Upper lobe of right lung (tissue), 1 donor: ENCODE results near the gene SIRPG. TPM values are rescaled to one million over a fixed set of nuclear protein-coding genes. Genes with fewer than 3 reads are reported as not detected.

Experiments used
- ATAC-seq: fragments of 200-7000 bp; cut with Tn5 transposase; one replicate; pipeline ENCODE4 v1.9.1; 2020; ENCODE audit warnings: mild to moderate bottlenecking, moderate library complexity
- DNase-seq: peaks from one replicate; pipeline ENCODE4 v3.0.0-alpha.2; 2020
- H3K27ac ChIP-seq: fragments of 200-600 bp; one replicate; pipeline ENCODE4 v1.8.0; 2022
- H3K27me3 ChIP-seq: fragments of 200-600 bp; one replicate; pipeline ENCODE4 v1.8.0; 2022; ENCODE audit warnings: mild to moderate bottlenecking
- H3K36me3 ChIP-seq: fragments of 200-600 bp; one replicate; pipeline ENCODE4 v1.8.0; 2022
- H3K4me1 ChIP-seq: fragments of 200-600 bp; one replicate; pipeline ENCODE4 v1.8.0; 2022
- H3K4me3 ChIP-seq: fragments of 200-600 bp; one replicate; pipeline ENCODE4 v1.8.0; 2022; ENCODE audit warnings: mild to moderate bottlenecking
- H3K9me3 ChIP-seq: fragments of 200-600 bp; one replicate; pipeline ENCODE4 v1.8.0; 2022
- CTCF ChIP-seq: fragments of 200-600 bp; IDR thresholded peaks from one replicate; pipeline ENCODE4 v1.8.0; 2022; ENCODE audit warnings: antibody characterized with exemption
- intact Hi-C: fragments of 100-400 bp; cut with DNase I; formaldehyde crosslinking; loops from one replicate; pipeline ENCODE4 v1.11.0; 2022
- total RNA-seq: library from RNA; stranded (reverse); fragmentation: NEBNext Ultra II Directional; extraction: Animal tissue kit (Norgen Biotek cat#: 25700); gene quantifications from one replicate; pipeline ENCODE4 v1.2.1, GENCODE V29; 2021
- donor health status: DM: no; HTN: yes; CAD: no; lungs with severe emphysema.

SIRPG gene
- total RNA-seq, 1 donor from 2014 or later, result 0.81 TPM

- Histone ChIP-seq H3K36me3 (no peaks in the 10 kb centered on the region), H3K4me3 (no peak overlapping the region), H3K9me3 (no peaks in the 10 kb centered on the region), H3K27me3 (no peaks in the 10 kb centered on the region), H3K4me1 (no peaks in the 10 kb centered on the region), H3K27ac (no peak overlapping the region)
- ATAC-seq (no peak), DNase-seq (no peak)
- no peak for TF ChIP-seq CTCF
- intact Hi-C loops, result no loop called here
Measured at GRCh38 chr20:1688886-1689538, 31.4 kb upstream of the SIRPG start.

- no peak overlapping the region for H3K4me3 ChIP-seq
- H3K4me1 ChIP-seq, result no peaks in the 10 kb centered on the region
- no peak overlapping the region for H3K27ac ChIP-seq
- DNase-seq, result no peak
- peaks cover 3% of the 10 kb centered on the region for H3K27me3 ChIP-seq
- intact Hi-C loops, result no loop called here
- no peaks in the 10 kb centered on the region for H3K36me3 ChIP-seq
- no peak for TF ChIP-seq CTCF
- ATAC-seq, result no peak
- H3K9me3 ChIP-seq, result no peaks in the 10 kb centered on the region
Measured at GRCh38 chr20:1687053-1687452, 29.5 kb upstream of the SIRPG start.

GRCh38 chr20:1686151-1686748 is 28.7 kb upstream of the SIRPG start:
- no peak for ATAC-seq
- no peaks in the 10 kb centered on the region for H3K36me3 ChIP-seq
- H3K4me3 ChIP-seq, result no peak overlapping the region
- H3K4me1 ChIP-seq, result no peaks in the 10 kb centered on the region
- H3K27me3 ChIP-seq, result peaks cover 3% of the 10 kb centered on the region
- intact Hi-C loops, result no loop called here
- TF ChIP-seq CTCF, result no peak
- no peaks in the 10 kb centered on the region for H3K9me3 ChIP-seq
- H3K27ac ChIP-seq, result no peak overlapping the region
- no peak for DNase-seq

GRCh38 chr20:1685304-1686052 is 27.9 kb upstream of the SIRPG start:
- no peak for TF ChIP-seq CTCF
- no peak overlapping the region for H3K27ac ChIP-seq
- H3K27me3 ChIP-seq, result peaks cover 3% of the 10 kb centered on the region
- intact Hi-C loops, result no loop called here
- H3K4me3 ChIP-seq, result no peak overlapping the region
- no peaks in the 10 kb centered on the region for H3K36me3 ChIP-seq
- no peaks in the 10 kb centered on the region for H3K9me3 ChIP-seq
- ATAC-seq (no peak), DNase-seq (no peak)
- no peaks in the 10 kb centered on the region for H3K4me1 ChIP-seq

GRCh38 chr20:1684872-1685271 is 27.3 kb upstream of the SIRPG start:
- no peaks in the 10 kb centered on the region for H3K9me3 ChIP-seq
- no peaks in the 10 kb centered on the region for H3K36me3 ChIP-seq
- H3K27ac ChIP-seq, result no peak overlapping the region
- no peak for DNase-seq
- no peaks in the 10 kb centered on the region for H3K4me1 ChIP-seq
- no peak overlapping the region for H3K4me3 ChIP-seq
- ATAC-seq, result no peak
- peaks cover 3% of the 10 kb centered on the region for H3K27me3 ChIP-seq
- no peak for TF ChIP-seq CTCF
- intact Hi-C loops, result no loop called here
